Panc1 (cell line): Measurements from ENCODE around the gene MAPT.

Experiments
- POLR2AphosphoS5 ChIP-seq: IDR thresholded peaks from 2 replicates; pipeline ENCODE4 v1.6.1; 2012; ENCODE audit warnings: mild to moderate bottlenecking, low read depth, low read length, moderate library complexity
- REST ChIP-seq, 2 experiments: IDR thresholded peaks; 2 replicates each; pipeline ENCODE4 v1.6.1; 2011 to 2012; ENCODE audit warnings: low read depth in 2 of 2, control low read depth in 1 of 2, low read length in 1 of 2, mild to moderate bottlenecking in 1 of 2, moderate library complexity in 1 of 2; ENCODE audit not compliant: insufficient read depth in 1 of 2
- SIN3A ChIP-seq: IDR thresholded peaks from 2 replicates; pipeline ENCODE4 v1.6.1; 2012; ENCODE audit warnings: low read depth, mild to moderate bottlenecking, low read length, moderate library complexity, borderline replicate concordance; ENCODE audit not compliant: insufficient read depth
- TCF7L2 ChIP-seq: IDR thresholded peaks from 2 replicates; pipeline ENCODE4 v1.6.1; 2011; ENCODE audit warnings: mild to moderate bottlenecking, low read depth, low read length, inconsistent platforms
- TF ChIP-seq, protein P1 (sequence below): fragments of 450-650 bp; IDR thresholded peaks from 2 replicates; pipeline ENCODE4 v1.5.1; 2017; ENCODE audit warnings: mild to moderate bottlenecking

- TF ChIP-seq POLR2AphosphoS5 (no peak), SIN3A (no peak), REST (IDR thresholded peaks at IDR 0.05; ENCODE audit: insufficient read depth in 1 of 2, low read depth in 2 of 2, low read length in 1 of 2) (no peak), TCF7L2 (no peak)
- TF ChIP-seq, protein P1, sequence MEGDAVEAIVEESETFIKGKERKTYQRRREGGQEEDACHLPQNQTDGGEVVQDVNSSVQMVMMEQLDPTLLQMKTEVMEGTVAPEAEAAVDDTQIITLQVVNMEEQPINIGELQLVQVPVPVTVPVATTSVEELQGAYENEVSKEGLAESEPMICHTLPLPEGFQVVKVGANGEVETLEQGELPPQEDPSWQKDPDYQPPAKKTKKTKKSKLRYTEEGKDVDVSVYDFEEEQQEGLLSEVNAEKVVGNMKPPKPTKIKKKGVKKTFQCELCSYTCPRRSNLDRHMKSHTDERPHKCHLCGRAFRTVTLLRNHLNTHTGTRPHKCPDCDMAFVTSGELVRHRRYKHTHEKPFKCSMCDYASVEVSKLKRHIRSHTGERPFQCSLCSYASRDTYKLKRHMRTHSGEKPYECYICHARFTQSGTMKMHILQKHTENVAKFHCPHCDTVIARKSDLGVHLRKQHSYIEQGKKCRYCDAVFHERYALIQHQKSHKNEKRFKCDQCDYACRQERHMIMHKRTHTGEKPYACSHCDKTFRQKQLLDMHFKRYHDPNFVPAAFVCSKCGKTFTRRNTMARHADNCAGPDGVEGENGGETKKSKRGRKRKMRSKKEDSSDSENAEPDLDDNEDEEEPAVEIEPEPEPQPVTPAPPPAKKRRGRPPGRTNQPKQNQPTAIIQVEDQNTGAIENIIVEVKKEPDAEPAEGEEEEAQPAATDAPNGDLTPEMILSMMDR, result no peak
These were observed 37.3 kb downstream of the MAPT start for GRCh38 chr17:45931677-45932076.
